ENCODE results near the gene UGGT2. TPM values are rescaled to one million over a fixed set of nuclear protein-coding genes. Genes with fewer than 3 reads are reported as not detected.

Gene UGGT2
- total and polyA plus RNA-seq, 2 of the 13 experiments (the other 11 are each of a cell fraction or from before 2014, with no cell fraction given) = 13.2 to 27.1 TPM

DNA sequence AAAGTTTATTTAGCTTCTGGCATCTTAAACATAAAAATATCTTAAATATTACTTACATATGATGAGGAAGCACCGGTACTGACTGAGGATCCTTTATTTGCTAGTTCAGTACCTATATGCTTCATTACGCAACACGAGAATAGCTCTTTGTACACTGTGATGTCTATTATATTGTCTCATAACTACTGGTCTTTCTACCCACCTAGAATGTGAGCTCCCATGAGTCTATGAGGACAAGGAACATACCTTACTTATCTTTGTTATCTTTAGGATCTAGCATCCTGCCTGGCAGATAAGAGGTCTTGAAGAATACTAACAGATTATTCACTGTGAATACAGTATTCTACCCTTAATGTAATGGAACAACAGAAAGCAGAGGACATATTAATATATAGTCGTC, 251.4 kb downstream of the UGGT2 start:
- ATAC-seq (no peak), FAIRE-seq (no peak), DNase-seq (ENCODE audit: low spot score) (no peak)
- no peak overlapping the region for H3K9ac ChIP-seq (ENCODE audit: insufficient read depth, low read depth, low read length)
- BruUV-seq (replicated peaks) = no TSS peak
- no peak overlapping the region for H3K4me3 ChIP-seq (replicated peaks in 1 of 3; ENCODE audit: insufficient read depth in 1 of 3, low read depth in 2 of 3, low read length in 3 of 3)
- no peaks in the 10 kb centered on the region for H3K9me3 ChIP-seq (ENCODE audit: low read length)
- no peak overlapping the region for H2AFZ ChIP-seq (ENCODE audit: low read length)
- ChIA-PET POLR2A (no interaction called here), CTCF (ENCODE audit: low intra/inter-chr PET ratio, low total read pairs) (no interaction called here)
- no peaks in the 10 kb centered on the region for H3K36me3 ChIP-seq (replicated peaks in 1 of 2; ENCODE audit: control insufficient read depth in 1 of 2, insufficient read depth in 2 of 2, low read length in 2 of 2)
- no peak overlapping the region for H3K27ac ChIP-seq (ENCODE audit: extremely low read length, insufficient read depth, low read length)
- intact Hi-C loops (cut with micrococcal nuclease; ENCODE audit: unreplicated experiment) = no loop called here
- no peaks in the 10 kb centered on the region for H3K79me2 ChIP-seq (ENCODE audit: insufficient read depth, low read length)
- H4K20me1 ChIP-seq (ENCODE audit: insufficient read depth, low read length) = no peaks in the 10 kb centered on the region
- 93% methylated on average over 4 of the region's 4 CpGs for WGBS (ENCODE audit: low lambda C conversion rate)
- no peak overlapping the region for H3K4me2 ChIP-seq (ENCODE audit: low read depth, low read length)
- TF ChIP-seq CEBPB (IDR thresholded peaks at IDR 0.05; ENCODE audit: borderline replicate concordance, low read depth, low read length) (peak; percentile 76), YEATS2 (CRISPR knock-in tag; IDR thresholded peaks at IDR 0.05; ENCODE audit: borderline replicate concordance) (no peak)
- TF ChIP-seq, protein P1, sequence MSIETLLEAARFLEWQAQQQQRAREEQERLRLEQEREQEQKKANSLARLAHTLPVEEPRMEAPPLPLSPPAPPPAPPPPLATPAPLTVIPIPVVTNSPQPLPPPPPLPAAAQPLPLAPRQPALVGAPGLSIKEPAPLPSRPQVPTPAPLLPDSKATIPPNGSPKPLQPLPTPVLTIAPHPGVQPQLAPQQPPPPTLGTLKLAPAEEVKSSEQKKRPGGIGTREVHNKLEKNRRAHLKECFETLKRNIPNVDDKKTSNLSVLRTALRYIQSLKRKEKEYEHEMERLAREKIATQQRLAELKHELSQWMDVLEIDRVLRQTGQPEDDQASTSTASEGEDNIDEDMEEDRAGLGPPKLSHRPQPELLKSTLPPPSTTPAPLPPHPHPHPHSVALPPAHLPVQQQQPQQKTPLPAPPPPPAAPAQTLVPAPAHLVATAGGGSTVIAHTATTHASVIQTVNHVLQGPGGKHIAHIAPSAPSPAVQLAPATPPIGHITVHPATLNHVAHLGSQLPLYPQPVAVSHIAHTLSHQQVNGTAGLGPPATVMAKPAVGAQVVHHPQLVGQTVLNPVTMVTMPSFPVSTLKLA (IDR thresholded peaks at IDR 0.05) = no peak
- TF ChIP-seq, protein P2, sequence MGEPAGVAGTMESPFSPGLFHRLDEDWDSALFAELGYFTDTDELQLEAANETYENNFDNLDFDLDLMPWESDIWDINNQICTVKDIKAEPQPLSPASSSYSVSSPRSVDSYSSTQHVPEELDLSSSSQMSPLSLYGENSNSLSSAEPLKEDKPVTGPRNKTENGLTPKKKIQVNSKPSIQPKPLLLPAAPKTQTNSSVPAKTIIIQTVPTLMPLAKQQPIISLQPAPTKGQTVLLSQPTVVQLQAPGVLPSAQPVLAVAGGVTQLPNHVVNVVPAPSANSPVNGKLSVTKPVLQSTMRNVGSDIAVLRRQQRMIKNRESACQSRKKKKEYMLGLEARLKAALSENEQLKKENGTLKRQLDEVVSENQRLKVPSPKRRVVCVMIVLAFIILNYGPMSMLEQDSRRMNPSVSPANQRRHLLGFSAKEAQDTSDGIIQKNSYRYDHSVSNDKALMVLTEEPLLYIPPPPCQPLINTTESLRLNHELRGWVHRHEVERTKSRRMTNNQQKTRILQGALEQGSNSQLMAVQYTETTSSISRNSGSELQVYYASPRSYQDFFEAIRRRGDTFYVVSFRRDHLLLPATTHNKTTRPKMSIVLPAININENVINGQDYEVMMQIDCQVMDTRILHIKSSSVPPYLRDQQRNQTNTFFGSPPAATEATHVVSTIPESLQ (CRISPR knock-in tag; conservative IDR thresholded peaks at IDR 0.05) = no peak
- in situ Hi-C loops (cut with HindIII; ENCODE audit: extremely low pct_ligation_motif_present, low pct_unique_long_range_greater_than_20kb) = no loop called here
- no peaks in the 10 kb centered on the region for H3K4me1 ChIP-seq (ENCODE audit: insufficient read depth, low read length)
- H3K27me3 ChIP-seq (ENCODE audit: control insufficient read depth in 1 of 2, insufficient read depth in 2 of 2, low read length in 2 of 2) = no peaks in the 10 kb centered on the region

DNA sequence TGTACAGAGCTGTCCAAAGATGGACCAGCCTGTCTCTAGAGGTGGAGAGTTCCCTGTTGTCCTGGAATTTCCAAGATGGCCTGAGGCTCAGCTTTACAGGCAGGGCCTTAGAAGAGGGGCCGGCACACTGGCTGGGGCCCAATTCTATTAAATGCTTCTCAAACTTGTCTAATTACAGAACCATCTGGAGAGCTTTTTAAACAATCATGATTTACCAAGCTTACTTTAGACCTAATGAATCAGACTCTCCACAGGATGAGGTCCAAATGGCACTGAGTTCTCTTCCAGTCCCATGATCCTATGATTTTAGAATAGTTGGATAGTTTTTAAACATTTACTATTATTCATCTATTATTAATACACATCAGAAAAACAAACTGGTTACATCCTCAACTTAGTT, 252.8 kb downstream of the UGGT2 start:
- FAIRE-seq (no peak), ATAC-seq (peak; percentile 30; the same call in 2 of the 3 replicates), DNase-seq (ENCODE audit: low spot score) (no peak)
- Histone ChIP-seq H2AFZ (ENCODE audit: low read length) (no peak overlapping the region), H3K36me3 (replicated peaks in 1 of 2; ENCODE audit: control insufficient read depth in 1 of 2, insufficient read depth in 2 of 2, low read length in 2 of 2) (no peaks in the 10 kb centered on the region), H3K9ac (ENCODE audit: insufficient read depth, low read depth, low read length) (no peak overlapping the region), H3K27me3 (ENCODE audit: control insufficient read depth in 1 of 2, insufficient read depth in 2 of 2, low read length in 2 of 2) (no peaks in the 10 kb centered on the region), H3K4me3 (replicated peaks in 1 of 3; ENCODE audit: insufficient read depth in 1 of 3, low read depth in 2 of 3, low read length in 3 of 3) (no peak overlapping the region), H3K4me1 (ENCODE audit: insufficient read depth, low read length) (no peaks in the 10 kb centered on the region), H3K9me3 (ENCODE audit: low read length) (no peaks in the 10 kb centered on the region), H4K20me1 (ENCODE audit: insufficient read depth, low read length) (no peaks in the 10 kb centered on the region), H3K79me2 (ENCODE audit: insufficient read depth, low read length) (no peaks in the 10 kb centered on the region), H3K4me2 (ENCODE audit: low read depth, low read length) (no peak overlapping the region), H3K27ac (ENCODE audit: extremely low read length, insufficient read depth, low read length) (no peak overlapping the region)
- WGBS (ENCODE audit: low lambda C conversion rate) = 100% methylated on average over 1 of the region's 1 CpG
- no TSS peak for BruUV-seq (replicated peaks)
- POLR2A ChIA-PET = no interaction called here
- CTCF ChIA-PET (ENCODE audit: low intra/inter-chr PET ratio, low total read pairs) = no interaction called here
- in situ Hi-C loops (cut with HindIII; ENCODE audit: extremely low pct_ligation_motif_present, low pct_unique_long_range_greater_than_20kb) = no loop called here
- intact Hi-C loops (cut with micrococcal nuclease; ENCODE audit: unreplicated experiment) = no loop called here
- TF ChIP-seq, protein P3, sequence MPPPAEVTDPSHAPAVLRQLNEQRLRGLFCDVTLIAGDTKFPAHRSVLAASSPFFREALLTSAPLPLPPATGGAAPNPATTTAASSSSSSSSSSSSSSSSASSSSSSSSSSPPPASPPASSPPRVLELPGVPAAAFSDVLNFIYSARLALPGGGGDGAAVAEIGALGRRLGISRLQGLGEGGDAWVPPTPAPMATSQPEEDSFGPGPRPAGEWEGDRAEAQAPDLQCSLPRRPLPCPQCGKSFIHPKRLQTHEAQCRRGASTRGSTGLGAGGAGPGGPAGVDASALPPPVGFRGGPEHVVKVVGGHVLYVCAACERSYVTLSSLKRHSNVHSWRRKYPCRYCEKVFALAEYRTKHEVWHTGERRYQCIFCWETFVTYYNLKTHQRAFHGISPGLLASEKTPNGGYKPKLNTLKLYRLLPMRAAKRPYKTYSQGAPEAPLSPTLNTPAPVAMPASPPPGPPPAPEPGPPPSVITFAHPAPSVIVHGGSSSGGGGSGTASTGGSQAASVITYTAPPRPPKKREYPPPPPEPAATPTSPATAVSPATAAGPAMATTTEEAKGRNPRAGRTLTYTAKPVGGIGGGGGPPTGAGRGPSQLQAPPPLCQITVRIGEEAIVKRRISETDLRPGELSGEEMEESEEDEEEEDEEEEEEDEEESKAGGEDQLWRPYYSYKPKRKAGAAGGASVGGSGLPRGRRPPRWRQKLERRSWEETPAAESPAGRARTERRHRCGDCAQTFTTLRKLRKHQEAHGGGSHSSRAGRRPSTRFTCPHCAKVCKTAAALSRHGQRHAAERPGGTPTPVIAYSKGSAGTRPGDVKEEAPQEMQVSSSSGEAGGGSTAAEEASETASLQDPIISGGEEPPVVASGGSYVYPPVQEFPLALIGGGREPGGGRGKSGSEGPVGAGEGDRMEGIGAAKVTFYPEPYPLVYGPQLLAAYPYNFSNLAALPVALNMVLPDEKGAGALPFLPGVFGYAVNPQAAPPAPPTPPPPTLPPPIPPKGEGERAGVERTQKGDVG (CRISPR knock-in tag; IDR thresholded peaks at IDR 0.05; ENCODE audit: borderline replicate concordance) = no peak
- TF ChIP-seq STAG1 (CRISPR knock-in tag; IDR thresholded peaks at IDR 0.05) (no peak), EEA1 (CRISPR knock-in tag; IDR thresholded peaks at IDR 0.05; ENCODE audit: borderline replicate concordance) (no peak), ATRX (CRISPR knock-in tag; IDR thresholded peaks at IDR 0.05; ENCODE audit: borderline replicate concordance) (no peak), RFX1 (IDR thresholded peaks at IDR 0.05) (no peak), ZNF235 (CRISPR knock-in tag; IDR thresholded peaks at IDR 0.05; ENCODE audit: borderline replicate concordance) (no peak), NCOA2 (CRISPR knock-in tag; IDR thresholded peaks at IDR 0.05) (no peak), TOPORS (CRISPR knock-in tag; IDR thresholded peaks at IDR 0.05) (no peak), ZNF720 (CRISPR knock-in tag; IDR thresholded peaks at IDR 0.05) (no peak), PHB2 (IDR thresholded peaks at IDR 0.05; ENCODE audit: partially characterized antibody) (no peak)
